GM12864 (cell line): ENCODE data around the gene BMF.
"Not testable (repeated sequence)": the region's sequence is repeated elsewhere in the genome, so short reads cannot be mapped to it uniquely, and the experiment has no call there.

Source experiments
- DNase-seq: peaks from one replicate; pipeline ENCODE4 v3.0.0-alpha.2; 2011; ENCODE audit warnings: low read depth
- H3K4me3 ChIP-seq: 2 replicates; pipeline ENCODE4 v1.5.1; 2011; ENCODE audit warnings: mild to moderate bottlenecking, low read depth, low read length, control low read depth
- TF ChIP-seq, protein P1 (sequence below): IDR thresholded peaks from 2 replicates; pipeline ENCODE4 v1.5.1; 2011; ENCODE audit warnings: low read depth, mild to moderate bottlenecking, moderate library complexity, low read length, control low read depth, inconsistent platforms; ENCODE audit errors: missing control alignments

Gene BMF

DNA sequence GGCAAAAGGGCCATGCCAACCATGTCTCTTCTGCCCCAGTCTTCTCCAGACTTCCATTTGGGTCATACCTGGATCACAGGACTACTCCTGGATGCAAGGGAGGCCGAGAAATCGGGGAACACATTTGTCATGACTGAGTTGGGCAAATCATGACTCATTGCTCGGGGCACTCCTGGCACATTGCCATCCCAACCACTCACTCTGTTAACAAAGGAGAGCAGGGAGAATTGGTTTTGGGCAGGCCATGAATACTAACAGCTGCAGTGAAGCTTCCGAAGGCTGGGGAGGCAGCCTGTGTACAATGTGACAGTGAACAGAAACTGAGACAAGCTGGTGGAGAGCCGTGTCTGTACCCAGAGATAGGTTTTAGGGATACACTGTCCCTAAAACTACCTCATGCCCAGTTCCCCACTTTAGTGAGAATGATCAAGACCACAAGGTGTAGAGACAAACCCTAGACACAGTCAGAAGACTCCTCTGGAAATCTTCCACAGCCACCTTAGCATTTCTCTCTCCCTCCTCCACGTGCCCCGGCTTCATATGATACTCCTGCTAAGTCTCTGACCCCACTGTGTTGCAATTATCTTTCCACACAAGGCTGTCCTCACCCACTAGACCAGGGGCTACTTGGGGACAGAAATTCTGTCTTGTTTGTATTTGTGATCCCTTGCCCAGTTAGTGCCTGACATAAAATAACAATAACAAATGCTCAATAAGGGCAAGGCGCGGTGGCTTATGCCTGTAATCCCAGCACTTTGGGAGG is 41.7 kb upstream of the BMF start:
- no peak overlapping the region for H3K4me3 ChIP-seq
- TF ChIP-seq, protein P1, sequence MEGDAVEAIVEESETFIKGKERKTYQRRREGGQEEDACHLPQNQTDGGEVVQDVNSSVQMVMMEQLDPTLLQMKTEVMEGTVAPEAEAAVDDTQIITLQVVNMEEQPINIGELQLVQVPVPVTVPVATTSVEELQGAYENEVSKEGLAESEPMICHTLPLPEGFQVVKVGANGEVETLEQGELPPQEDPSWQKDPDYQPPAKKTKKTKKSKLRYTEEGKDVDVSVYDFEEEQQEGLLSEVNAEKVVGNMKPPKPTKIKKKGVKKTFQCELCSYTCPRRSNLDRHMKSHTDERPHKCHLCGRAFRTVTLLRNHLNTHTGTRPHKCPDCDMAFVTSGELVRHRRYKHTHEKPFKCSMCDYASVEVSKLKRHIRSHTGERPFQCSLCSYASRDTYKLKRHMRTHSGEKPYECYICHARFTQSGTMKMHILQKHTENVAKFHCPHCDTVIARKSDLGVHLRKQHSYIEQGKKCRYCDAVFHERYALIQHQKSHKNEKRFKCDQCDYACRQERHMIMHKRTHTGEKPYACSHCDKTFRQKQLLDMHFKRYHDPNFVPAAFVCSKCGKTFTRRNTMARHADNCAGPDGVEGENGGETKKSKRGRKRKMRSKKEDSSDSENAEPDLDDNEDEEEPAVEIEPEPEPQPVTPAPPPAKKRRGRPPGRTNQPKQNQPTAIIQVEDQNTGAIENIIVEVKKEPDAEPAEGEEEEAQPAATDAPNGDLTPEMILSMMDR = no peak
- no peak for DNase-seq

DNA sequence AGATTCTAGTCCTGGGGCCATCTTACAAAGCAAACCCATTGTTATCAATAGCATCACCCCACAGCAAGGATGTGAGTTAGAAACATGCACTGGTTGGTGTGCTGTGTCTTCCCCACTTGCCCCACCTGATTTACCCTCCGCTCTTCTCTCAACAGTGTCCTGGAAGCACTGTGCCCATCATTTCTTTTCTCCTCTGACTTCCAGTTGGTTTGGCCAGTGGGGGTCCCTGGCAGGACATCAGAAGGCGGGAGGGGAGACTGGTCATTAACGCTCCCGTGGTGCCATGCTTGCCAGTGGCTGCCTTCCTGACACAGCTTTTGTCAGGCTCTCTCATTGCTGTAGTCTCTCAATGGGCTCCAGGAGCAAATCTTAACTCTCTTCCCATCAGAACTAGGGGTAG is 40.7 kb upstream of the BMF start:
- H3K4me3 ChIP-seq = no peak overlapping the region
- no peak for DNase-seq
- TF ChIP-seq, protein P1 = no peak

DNA sequence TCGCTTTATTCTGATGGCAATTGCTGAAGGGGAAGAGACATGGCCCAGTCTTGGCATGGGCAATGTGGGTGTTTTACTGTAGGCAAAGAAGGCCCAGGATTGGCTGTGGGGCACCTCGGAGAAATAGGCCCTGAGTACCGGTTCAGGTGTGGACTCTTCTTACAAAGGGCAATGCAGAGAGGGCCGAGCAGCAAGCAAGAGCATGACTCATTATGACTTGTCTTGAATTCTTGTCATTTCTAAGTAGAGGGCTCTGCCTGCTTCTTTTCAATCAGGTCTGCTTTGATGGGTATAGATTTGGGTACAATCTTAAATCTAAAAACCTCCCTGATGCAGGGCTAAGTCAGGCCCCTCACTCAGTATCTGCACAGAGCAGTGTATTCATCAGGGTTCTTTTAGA is 37.4 kb upstream of the BMF start:
- DNase-seq = no peak
- TF ChIP-seq, protein P1 = no peak

DNA sequence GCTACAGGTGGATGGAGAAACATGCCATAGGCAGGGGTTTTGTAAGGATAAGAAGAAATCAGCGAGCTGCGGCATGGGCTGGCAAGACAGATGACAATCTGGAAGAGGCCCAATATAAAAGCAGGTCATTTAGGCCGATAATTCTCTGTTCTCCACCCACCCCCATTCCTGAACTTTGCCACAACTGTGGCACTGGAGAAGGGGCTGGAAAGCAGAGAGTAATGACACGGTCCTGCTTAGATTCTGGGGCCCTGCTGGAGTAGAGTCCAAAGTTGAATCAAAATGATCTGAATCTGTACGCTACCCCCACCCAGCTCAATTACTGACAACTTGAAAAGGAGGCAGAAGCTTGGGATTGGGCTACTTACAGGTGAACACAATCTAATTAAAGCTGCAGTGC is 33.7 kb upstream of the BMF start:
- TF ChIP-seq, protein P1 = no peak
- DNase-seq = no peak
- H3K4me3 ChIP-seq = no peak overlapping the region

More for the DNA sequence above, 37.4 kb upstream of the BMF start:
- H3K4me3 ChIP-seq = no peak overlapping the region

DNA sequence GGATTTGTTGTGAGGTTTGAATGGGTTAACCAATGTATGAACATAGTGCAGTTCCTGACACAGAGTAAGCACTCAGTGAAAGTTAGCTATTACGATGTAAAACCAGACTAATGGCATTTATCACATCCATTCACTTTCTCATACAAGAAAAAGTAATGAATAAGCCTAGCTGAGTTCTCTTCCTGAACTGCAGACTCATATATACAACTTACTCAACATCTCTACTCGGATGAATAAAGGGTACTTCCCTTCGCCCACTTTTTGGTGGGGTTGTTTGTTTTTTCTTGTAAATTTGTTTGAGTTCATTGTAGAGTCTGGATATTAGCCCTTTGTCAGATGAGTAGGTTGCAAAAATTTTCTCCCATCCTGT is 29.5 kb upstream of the BMF start:
- H3K4me3 ChIP-seq, DNase-seq: not testable (repeated sequence)

DNA sequence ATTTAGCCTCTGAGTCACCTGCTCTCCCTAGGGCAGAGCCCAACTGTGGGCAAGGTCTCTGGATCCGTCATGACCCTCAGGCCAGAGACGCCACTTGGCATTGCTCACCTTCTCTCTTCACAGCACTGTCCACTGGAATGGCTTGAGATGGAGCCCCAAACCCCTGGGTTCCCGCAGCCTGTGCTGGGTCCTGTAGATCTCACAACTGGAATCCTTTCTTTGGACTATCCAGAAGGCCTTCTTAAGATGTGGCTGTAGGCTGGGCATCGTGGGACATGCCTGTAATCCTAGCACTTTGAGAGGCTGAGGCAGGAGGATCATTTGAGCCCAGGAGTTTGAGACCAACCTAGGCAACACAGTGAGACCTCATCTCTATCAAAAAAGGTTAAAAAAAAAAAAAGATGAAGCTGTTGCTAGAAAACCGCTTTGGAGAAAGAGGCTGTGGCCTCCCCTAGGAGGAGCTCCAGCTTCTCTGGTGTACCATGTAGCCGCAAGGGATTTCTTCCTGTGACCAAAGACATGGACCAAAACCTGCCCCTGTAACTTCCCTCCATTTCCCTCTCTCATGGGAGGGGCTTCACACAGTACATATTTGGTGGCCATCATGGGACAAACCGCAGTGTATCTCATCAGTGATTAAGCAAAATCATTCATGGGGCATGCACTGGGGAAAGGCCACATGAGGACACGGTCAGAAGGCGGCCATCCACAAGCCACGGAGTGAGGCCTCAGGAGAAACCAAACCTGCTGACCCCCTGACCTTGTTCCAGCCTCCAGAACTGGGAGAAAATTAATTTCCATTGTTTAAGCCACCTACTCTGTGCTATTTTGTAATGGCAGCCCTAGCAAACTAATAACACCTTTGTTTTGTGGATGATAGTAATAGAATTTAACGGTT is 28.9 kb upstream of the BMF start:
- H3K4me3 ChIP-seq = no peak overlapping the region
- no peak for DNase-seq
- TF ChIP-seq, protein P1 = no peak

DNA sequence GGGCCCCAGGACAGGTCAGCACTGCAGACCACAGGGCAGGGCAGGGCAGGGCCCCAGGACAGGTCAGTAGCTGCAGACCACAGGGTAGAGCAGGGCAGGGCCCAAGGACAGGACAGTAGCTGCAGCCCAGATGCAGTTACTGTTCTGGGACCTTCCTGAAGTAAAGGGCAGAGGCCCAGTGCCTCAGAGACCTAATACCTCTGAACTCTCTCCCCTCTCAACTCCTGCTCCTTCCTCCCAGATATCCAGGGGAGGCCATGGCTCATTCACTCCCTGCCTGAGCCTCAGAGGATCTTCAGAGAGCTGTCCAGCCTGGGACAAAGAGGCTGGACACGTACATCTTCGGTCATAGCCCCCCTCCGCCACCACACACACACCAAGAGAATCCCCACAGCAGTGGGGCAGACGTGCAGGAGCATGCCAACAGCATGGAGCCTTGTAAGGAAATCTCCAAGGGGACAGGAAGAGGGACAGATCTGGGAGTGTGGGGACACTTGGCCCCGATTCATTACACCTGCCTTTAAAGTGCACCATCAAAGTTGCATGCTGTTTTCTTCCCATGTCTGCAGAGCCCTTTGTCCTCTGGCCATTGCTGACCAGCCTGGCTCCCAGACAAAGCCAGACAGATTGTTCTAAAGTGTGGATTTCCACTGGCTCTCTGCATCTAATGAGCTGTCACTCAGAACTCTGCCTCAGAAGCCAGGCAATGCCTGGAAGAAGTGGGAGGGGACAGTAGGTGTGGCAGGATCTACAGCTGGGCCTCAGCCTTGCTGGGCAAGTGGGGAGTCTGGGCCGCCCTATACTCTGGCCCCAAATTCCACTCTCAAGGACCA is 28.0 kb upstream of the BMF start:
- TF ChIP-seq, protein P1 = no peak
- H3K4me3 ChIP-seq = no peak overlapping the region
- DNase-seq = no peak

DNA sequence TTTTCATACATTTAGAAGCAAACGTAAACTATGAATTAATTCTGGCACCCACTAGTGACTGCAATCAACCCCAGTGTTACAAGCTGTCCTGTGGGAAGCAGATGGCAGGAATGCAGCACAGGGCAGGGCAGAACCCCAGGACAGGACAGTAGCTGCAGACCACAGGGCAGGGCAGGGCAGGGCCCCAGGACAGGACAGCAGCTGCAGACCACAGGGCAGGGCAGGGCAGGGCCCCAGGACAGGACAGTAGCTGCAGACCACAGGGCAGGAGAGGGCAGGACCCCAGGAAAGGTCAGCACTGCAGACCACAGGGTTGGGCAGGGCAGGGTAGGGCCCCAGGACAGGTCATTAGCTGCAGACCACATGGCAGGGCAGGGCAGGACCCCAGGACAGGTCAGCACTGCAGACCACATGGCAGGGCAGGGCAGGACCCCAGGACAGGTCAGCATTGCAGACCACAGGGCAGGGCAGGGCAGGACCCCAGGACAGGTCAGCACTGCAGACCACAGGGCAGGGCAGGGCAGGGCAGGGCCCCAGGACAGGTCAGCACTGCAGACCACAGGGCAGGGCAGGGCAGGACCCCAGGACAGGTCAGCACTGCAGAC is 27.3 kb upstream of the BMF start:
- not testable (repeated sequence) for H3K4me3 ChIP-seq, DNase-seq
